HEK293 (cell line): ENCODE data around the gene ARHGEF4.

ENCODE experiments used
- CTCF ChIP-seq: fragments of 450-650 bp; formaldehyde crosslinking; IDR thresholded peaks from 2 replicates; pipeline ENCODE4 v1.5.1; 2016; ENCODE audit warnings: missing biosample characterization, missing genetic modification characterization
- ZBTB10 ChIP-seq: fragments of 450-650 bp; formaldehyde crosslinking; IDR thresholded peaks from 2 replicates; pipeline ENCODE4 v1.5.1; 2016; ENCODE audit warnings: missing biosample characterization, missing genetic modification characterization
- ZBTB7A ChIP-seq: fragments of 450-650 bp; formaldehyde crosslinking; IDR thresholded peaks from 2 replicates; pipeline ENCODE4 v1.5.1; 2016; ENCODE audit warnings: low read depth, missing biosample characterization, missing genetic modification characterization
- ZFP3 ChIP-seq: fragments of 450-650 bp; formaldehyde crosslinking; IDR thresholded peaks from 2 replicates; pipeline ENCODE4 v1.5.1; 2016; ENCODE audit warnings: low read depth, missing biosample characterization, missing genetic modification characterization
- ZNF214 ChIP-seq: fragments of 450-650 bp; formaldehyde crosslinking; IDR thresholded peaks from 2 replicates; pipeline ENCODE4 v1.5.1; 2017; ENCODE audit warnings: missing biosample characterization, mild to moderate bottlenecking, missing genetic modification characterization, borderline replicate concordance

GRCh38 chr2:130966149-130966774 is 129.5 kb downstream of the ARHGEF4 start:
- TF ChIP-seq ZNF214 (tag by site-specific recombination) (no peak), ZFP3 (tag by site-specific recombination) (no peak), CTCF (tag by site-specific recombination) (no peak), ZBTB7A (no peak), ZBTB10 (tag by site-specific recombination) (no peak)
